B cell (primary cell): ENCODE results near the gene CH25H. TPM values are rescaled to one million over a fixed set of nuclear protein-coding genes. Genes with fewer than 3 reads are reported as not detected.

Source experiments
- ATAC-seq: fragments of 200-7000 bp; cut with Tn5 transposase; one replicate; pipeline ENCODE4 v1.10.0; 2021; ENCODE audit warnings: low read depth, mild to moderate bottlenecking, moderate number of reproducible peaks, moderate library complexity
- CTCF ChIA-PET: fragments of 350-600 bp; sonication (Branson Sonifier 250); formaldehyde crosslinking; loops from one replicate; lab custom pipeline; 2021; ENCODE audit warnings: antibody characterized with exemption, inconsistent platforms; lab: Charles Lee
- POLR2A ChIA-PET: fragments of 350-600 bp; sonication (Branson Sonifier 250); formaldehyde crosslinking; loops from one replicate; lab custom pipeline; 2021; ENCODE audit warnings: antibody characterized with exemption; lab: Charles Lee
- DNase-seq: peaks from one replicate; pipeline ENCODE4 v3.0.0; 2013
- H2AFZ ChIP-seq: 2 replicates; pipeline ENCODE4 v1.6.1; 2012; ENCODE audit warnings: mild to moderate bottlenecking, low read depth, low read length; ENCODE audit not compliant: insufficient read depth, poor library complexity, severe bottlenecking
- H3K27ac ChIP-seq, 2 donors: 1 replicate in 1 of 2; 2 replicates in 1 of 2; pipeline ENCODE4 v1.5.1; 2012 to 2013; ENCODE audit warnings: low read length in 2 of 2, mild to moderate bottlenecking in 2 of 2, moderate library complexity in 1 of 2
- H3K27me3 ChIP-seq, 4 experiments: fragments of 200-600 bp in 1 of 4; sonication (generic) in 1 of 4; replicated peaks in 1 of 4; 1 replicate in 2 of 4; 2 replicates in 2 of 4; pipeline versions ENCODE4 v1.6.1 to v1.7.0; 2013 to 2016; ENCODE audit warnings: low read length in 3 of 4, mild to moderate bottlenecking in 2 of 4, mixed read lengths in 1 of 4, moderate library complexity in 1 of 4; ENCODE audit not compliant: insufficient read depth in 4 of 4, control insufficient read depth in 3 of 4; ENCODE audit errors: control extremely low read depth in 1 of 4
- H3K36me3 ChIP-seq, 2 experiments: replicated peaks in 1 of 2; 1 replicate in 1 of 2; 2 replicates in 1 of 2; pipeline versions ENCODE4 v1.6.1 to v1.7.1; 2013; ENCODE audit warnings: low read length in 1 of 2; ENCODE audit not compliant: insufficient read depth in 2 of 2, control insufficient read depth in 1 of 2; ENCODE audit errors: control extremely low read depth in 1 of 2, extremely low read depth in 1 of 2
- H3K4me1 ChIP-seq, 2 donors: fragments of 200-600 bp in 1 of 2; sonication (generic) in 1 of 2; 1 replicate in 1 of 2; 2 replicates in 1 of 2; pipeline versions ENCODE4 v1.5.1 to v1.6.1; 2013 to 2017; ENCODE audit warnings: low read length in 2 of 2; ENCODE audit not compliant: control insufficient read depth in 2 of 2, insufficient read depth in 2 of 2
- H3K4me2 ChIP-seq: replicated peaks from 2 replicates; pipeline ENCODE3; 2012; ENCODE audit warnings: mild to moderate bottlenecking, low read depth, low read length; ENCODE audit not compliant: poor library complexity, severe bottlenecking
- H3K4me3 ChIP-seq, 5 experiments: fragments of 200-600 bp in 1 of 5; sonication (generic) in 1 of 5; 1 replicate in 3 of 5; 2 replicates in 2 of 5; pipeline versions ENCODE4 v1.5.1 to v1.7.0; 2011 to 2016; ENCODE audit warnings: low read length in 4 of 5, mild to moderate bottlenecking in 4 of 5, low read depth in 2 of 5, control low read depth in 1 of 5, moderate library complexity in 1 of 5; ENCODE audit not compliant: insufficient read depth in 1 of 5; ENCODE audit errors: control extremely low read depth in 1 of 5, extremely low read depth in 1 of 5
- H3K79me2 ChIP-seq: fragments of 200-600 bp; sonication (generic); one replicate; pipeline ENCODE4 v1.6.0; 2016; ENCODE audit warnings: low read length; ENCODE audit not compliant: control insufficient read depth, insufficient read depth
- H3K9ac ChIP-seq: fragments of 200-600 bp; sonication (generic); 2 replicates; pipeline ENCODE4 v1.6.1; 2017; ENCODE audit warnings: mild to moderate bottlenecking, low read length, moderate library complexity
- H3K9me3 ChIP-seq, 3 donors: one replicate each; pipeline versions ENCODE4 v1.6.1 to v1.7.1; 2013; ENCODE audit warnings: low read length in 2 of 3; ENCODE audit not compliant: control insufficient read depth in 2 of 3, insufficient read depth in 1 of 3; ENCODE audit errors: control extremely low read depth in 1 of 3
- H4K20me1 ChIP-seq: 2 replicates; pipeline ENCODE4 v1.6.0; 2012; ENCODE audit warnings: mild to moderate bottlenecking, low read length; ENCODE audit not compliant: insufficient read depth, control insufficient read depth, poor library complexity, severe bottlenecking
- H3K27ac Mint-ChIP-seq: one replicate; pipeline ENCODE4 v1.8.0; 2021; ENCODE audit warnings: mixed read lengths
- H3K27me3 Mint-ChIP-seq: one replicate; pipeline ENCODE4 v1.8.0; 2021; ENCODE audit warnings: mixed read lengths
- H3K4me1 Mint-ChIP-seq: one replicate; pipeline ENCODE4 v1.8.0; 2021; ENCODE audit warnings: mixed read lengths
- H3K4me3 Mint-ChIP-seq: one replicate; pipeline ENCODE4 v1.8.0; 2021; ENCODE audit warnings: mixed read lengths
- H3K9me3 Mint-ChIP-seq: one replicate; pipeline ENCODE4 v1.8.0; 2022; ENCODE audit warnings: mixed read lengths; ENCODE audit not compliant: insufficient read depth
- EZH2 ChIP-seq: IDR thresholded peaks from 2 replicates; pipeline ENCODE4 v1.6.1; 2012; ENCODE audit warnings: borderline replicate concordance, low read depth, mild to moderate bottlenecking, moderate library complexity, low read length; ENCODE audit not compliant: insufficient read depth, poor library complexity, severe bottlenecking
- WGBS: methylation state at CpG from one replicate; pipeline ENCODE4 v1.1.5; 2013; ENCODE audit warnings: missing lambda C conversion rate; ENCODE audit not compliant: insufficient coverage; 5-methylcytosine and 5-hydroxymethylcytosine counted together
- intact Hi-C: fragments of 100-400 bp; cut with micrococcal nuclease; formaldehyde crosslinking; loops from one replicate; pipeline ENCODE4 v1.10.0; 2022
- polyA plus RNA-seq: library from polyadenylated mRNA; depleted of rRNA; stranded (reverse); fragments of >200 nt; gene quantifications from 2 replicates; pipeline ENCODE4 v1.2.3, GENCODE V29; 2012
- total RNA-seq, 2 donors: library from RNA; stranded (reverse); fragments of 120-200 nt in 1 of 2; gene quantifications; 1 replicate in 1 of 2; 2 replicates in 1 of 2; pipeline versions ENCODE4 v1.2.3 to v1.2.4, GENCODE V29; 2013 to 2022
- TF ChIP-seq, protein P1 (sequence below): fragments of 200-600 bp; IDR thresholded peaks from one replicate; pipeline ENCODE4 v1.8.0; 2022; ENCODE audit warnings: antibody characterized with exemption, mild to moderate bottlenecking

The CH25H gene
- total and polyA plus RNA-seq, 2 donors (not counting 1 experiment from before 2014, with no cell fraction given), result not detected

DNA sequence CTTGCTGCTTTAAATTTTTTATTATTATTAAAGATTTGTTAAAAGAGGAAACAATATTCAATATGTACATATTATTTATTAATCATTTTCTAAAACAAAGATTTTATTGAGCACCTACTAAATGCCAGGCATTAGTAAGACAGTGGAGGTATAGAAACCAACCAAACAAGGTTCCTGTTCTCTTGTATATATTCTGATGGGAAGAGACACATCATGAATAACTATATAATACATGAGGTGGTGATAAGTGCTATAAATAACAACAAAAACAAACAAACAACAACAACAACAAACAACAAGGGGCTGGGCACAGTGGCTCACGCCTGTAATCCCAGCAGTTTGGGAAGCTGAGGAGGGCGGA lies 45.1 kb upstream of the CH25H start:
- no peak for ATAC-seq
- Histone ChIP-seq H3K9me3 (peaks cover 0 to 12% (median 9%) of the 10 kb centered on the region in 3 donors), H3K4me3 (peak overlapping the region in 2 of 5 experiments; percentile 84 to 92), H2AFZ (peak overlapping the region; percentile 86), H3K36me3 (no peaks in the 10 kb centered on the region), H3K4me2 (peak overlapping the region; percentile 82), H3K79me2 (peaks cover 34% of the 10 kb centered on the region), H4K20me1 (no peaks in the 10 kb centered on the region), H3K27ac (peak overlapping the region in 1 of 2 donors; percentile 26), H3K9ac (no peak overlapping the region), H3K4me1 (peaks cover 18% of the 10 kb centered on the region in 2 donors), H3K27me3 (no peaks in the 10 kb centered on the region)
- no peaks in the 10 kb centered on the region for H3K27me3 Mint-ChIP-seq
- TF ChIP-seq EZH2, result no peak
- TF ChIP-seq, protein P1, sequence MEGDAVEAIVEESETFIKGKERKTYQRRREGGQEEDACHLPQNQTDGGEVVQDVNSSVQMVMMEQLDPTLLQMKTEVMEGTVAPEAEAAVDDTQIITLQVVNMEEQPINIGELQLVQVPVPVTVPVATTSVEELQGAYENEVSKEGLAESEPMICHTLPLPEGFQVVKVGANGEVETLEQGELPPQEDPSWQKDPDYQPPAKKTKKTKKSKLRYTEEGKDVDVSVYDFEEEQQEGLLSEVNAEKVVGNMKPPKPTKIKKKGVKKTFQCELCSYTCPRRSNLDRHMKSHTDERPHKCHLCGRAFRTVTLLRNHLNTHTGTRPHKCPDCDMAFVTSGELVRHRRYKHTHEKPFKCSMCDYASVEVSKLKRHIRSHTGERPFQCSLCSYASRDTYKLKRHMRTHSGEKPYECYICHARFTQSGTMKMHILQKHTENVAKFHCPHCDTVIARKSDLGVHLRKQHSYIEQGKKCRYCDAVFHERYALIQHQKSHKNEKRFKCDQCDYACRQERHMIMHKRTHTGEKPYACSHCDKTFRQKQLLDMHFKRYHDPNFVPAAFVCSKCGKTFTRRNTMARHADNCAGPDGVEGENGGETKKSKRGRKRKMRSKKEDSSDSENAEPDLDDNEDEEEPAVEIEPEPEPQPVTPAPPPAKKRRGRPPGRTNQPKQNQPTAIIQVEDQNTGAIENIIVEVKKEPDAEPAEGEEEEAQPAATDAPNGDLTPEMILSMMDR, result no peak
- no peak overlapping the region for H3K4me3 Mint-ChIP-seq
- intact Hi-C loops, result loop anchor here (2.0 to 5.0 kb wide), 4 partner anchors 49 to 1390 kb away; partner anchors contain the start of genes KLLN and PTEN
- no peaks in the 10 kb centered on the region for H3K9me3 Mint-ChIP-seq
- no peak overlapping the region for H3K27ac Mint-ChIP-seq
- no CpG with 5 or more reads among the region's 2 CpGs for WGBS
- H3K4me1 Mint-ChIP-seq, result peaks cover 24% of the 10 kb centered on the region
- ChIA-PET POLR2A (interaction anchor here (2.3 kb wide), 1 partner anchor 162 kb away, joined by 11 read pairs; the partner anchor contains the start of gene IFIT5), CTCF (interaction anchor here (0.9 to 2.3 kb wide), 6 partner anchors 9 to 172 kb away, joined by 3 to 13 read pairs (median 8); no protein-coding TSS in a partner anchor)
- DNase-seq, result no peak
